ENCODE measurements around the gene SCN9A. TPM values are rescaled to one million over a fixed set of nuclear protein-coding genes. Genes with fewer than 3 reads are reported as not detected.
"Not testable (repeated sequence)": the region's sequence is repeated elsewhere in the genome, so short reads cannot be mapped to it uniquely, and the experiment has no call there.

Gene SCN9A
- total RNA-seq, 2 donors from 2014 or later, result 0.46 to 44.1 TPM

GRCh38 chr2:166361351-166362153, 14.2 kb downstream of the SCN9A start:
- Histone ChIP-seq H3K4me1 (replicated peaks) (no peaks in the 10 kb centered on the region), H3K27ac (no peak overlapping the region), H3K4me3 (no peak overlapping the region), H3K27me3 (replicated peaks; ENCODE audit: insufficient read depth) (no peaks in the 10 kb centered on the region), H3K36me3 (no peaks in the 10 kb centered on the region), H3K9me3 (no peaks in the 10 kb centered on the region)
- intact Hi-C loops (cut with DNase I), result no loop called here
- WGBS, result 72% methylated on average over 3 of the region's 3 CpGs
- TF ChIP-seq POLR2A (IDR thresholded peaks at IDR 0.05) (no peak), POLR2AphosphoS5 (IDR thresholded peaks at IDR 0.05) (no peak)
- TF ChIP-seq, protein P1, sequence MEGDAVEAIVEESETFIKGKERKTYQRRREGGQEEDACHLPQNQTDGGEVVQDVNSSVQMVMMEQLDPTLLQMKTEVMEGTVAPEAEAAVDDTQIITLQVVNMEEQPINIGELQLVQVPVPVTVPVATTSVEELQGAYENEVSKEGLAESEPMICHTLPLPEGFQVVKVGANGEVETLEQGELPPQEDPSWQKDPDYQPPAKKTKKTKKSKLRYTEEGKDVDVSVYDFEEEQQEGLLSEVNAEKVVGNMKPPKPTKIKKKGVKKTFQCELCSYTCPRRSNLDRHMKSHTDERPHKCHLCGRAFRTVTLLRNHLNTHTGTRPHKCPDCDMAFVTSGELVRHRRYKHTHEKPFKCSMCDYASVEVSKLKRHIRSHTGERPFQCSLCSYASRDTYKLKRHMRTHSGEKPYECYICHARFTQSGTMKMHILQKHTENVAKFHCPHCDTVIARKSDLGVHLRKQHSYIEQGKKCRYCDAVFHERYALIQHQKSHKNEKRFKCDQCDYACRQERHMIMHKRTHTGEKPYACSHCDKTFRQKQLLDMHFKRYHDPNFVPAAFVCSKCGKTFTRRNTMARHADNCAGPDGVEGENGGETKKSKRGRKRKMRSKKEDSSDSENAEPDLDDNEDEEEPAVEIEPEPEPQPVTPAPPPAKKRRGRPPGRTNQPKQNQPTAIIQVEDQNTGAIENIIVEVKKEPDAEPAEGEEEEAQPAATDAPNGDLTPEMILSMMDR (IDR thresholded peaks at IDR 0.05), result peak in 3 of 4 experiments; percentile 21 to 43 (median 33)
- no peak for DNase-seq (ENCODE audit: low spot score)

- H3K27me3 ChIP-seq (replicated peaks; ENCODE audit: insufficient read depth), result no peaks in the 10 kb centered on the region
- TF ChIP-seq, protein P1 (IDR thresholded peaks at IDR 0.05), result no peak
- no peak for TF ChIP-seq POLR2AphosphoS5 (IDR thresholded peaks at IDR 0.05)
- TF ChIP-seq POLR2A (IDR thresholded peaks at IDR 0.05), result no peak
- WGBS, result 65% methylated on average over 2 of the region's 2 CpGs
- intact Hi-C loops (cut with DNase I), result no loop called here
- H3K27ac ChIP-seq, result no peak overlapping the region
- H3K36me3 ChIP-seq, result no peaks in the 10 kb centered on the region
- DNase-seq (ENCODE audit: low spot score), result no peak
- no peaks in the 10 kb centered on the region for H3K4me1 ChIP-seq (replicated peaks)
- no peaks in the 10 kb centered on the region for H3K9me3 ChIP-seq
- no peak overlapping the region for H3K4me3 ChIP-seq
Measured at GRCh38 chr2:166360906-166361305, 14.8 kb downstream of the SCN9A start.

- intact Hi-C loops (cut with DNase I), result no loop called here
- no peak for DNase-seq (ENCODE audit: low spot score)
- H3K4me1 ChIP-seq (replicated peaks), result no peaks in the 10 kb centered on the region
Measured at GRCh38 chr2:166360426-166360825, 15.3 kb downstream of the SCN9A start.

DNA sequence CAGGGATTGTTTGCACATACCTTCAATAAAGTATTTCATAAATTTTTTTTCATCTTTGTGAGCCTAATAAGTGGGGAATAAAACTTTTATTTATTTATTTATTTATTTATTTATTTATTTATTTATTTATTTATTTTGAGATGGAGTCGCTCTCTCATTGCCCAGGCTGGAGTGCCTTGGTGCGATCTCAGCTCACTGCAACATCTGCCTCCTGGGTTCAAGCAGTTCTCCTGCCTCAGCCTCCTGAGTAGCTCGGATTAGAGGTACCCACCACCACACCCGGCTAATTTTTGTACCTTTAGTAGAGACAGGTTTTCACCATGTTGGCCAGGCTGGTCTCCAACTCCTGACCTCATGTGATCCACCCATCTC, 17.8 kb downstream of the SCN9A start:
- DNase-seq (ENCODE audit: low spot score); H3K36me3 ChIP-seq; H3K27me3 ChIP-seq (replicated peaks; ENCODE audit: insufficient read depth); H3K9me3 ChIP-seq; H3K4me3 ChIP-seq; intact Hi-C loops (cut with DNase I); H3K27ac ChIP-seq; H3K4me1 ChIP-seq (replicated peaks): not testable (repeated sequence)
- 94% methylated on average over 4 of the region's 4 CpGs for WGBS

More at GRCh38 chr2:166360426-166360825, 15.3 kb downstream of the SCN9A start:
- Histone ChIP-seq H3K27ac (no peak overlapping the region), H3K9me3 (no peaks in the 10 kb centered on the region), H3K27me3 (replicated peaks; ENCODE audit: insufficient read depth) (no peaks in the 10 kb centered on the region), H3K36me3 (no peaks in the 10 kb centered on the region), H3K4me3 (no peak overlapping the region)
- TF ChIP-seq, protein P1 (IDR thresholded peaks at IDR 0.05), result no peak
- TF ChIP-seq POLR2AphosphoS5 (IDR thresholded peaks at IDR 0.05) (no peak), POLR2A (IDR thresholded peaks at IDR 0.05) (no peak)

DNA sequence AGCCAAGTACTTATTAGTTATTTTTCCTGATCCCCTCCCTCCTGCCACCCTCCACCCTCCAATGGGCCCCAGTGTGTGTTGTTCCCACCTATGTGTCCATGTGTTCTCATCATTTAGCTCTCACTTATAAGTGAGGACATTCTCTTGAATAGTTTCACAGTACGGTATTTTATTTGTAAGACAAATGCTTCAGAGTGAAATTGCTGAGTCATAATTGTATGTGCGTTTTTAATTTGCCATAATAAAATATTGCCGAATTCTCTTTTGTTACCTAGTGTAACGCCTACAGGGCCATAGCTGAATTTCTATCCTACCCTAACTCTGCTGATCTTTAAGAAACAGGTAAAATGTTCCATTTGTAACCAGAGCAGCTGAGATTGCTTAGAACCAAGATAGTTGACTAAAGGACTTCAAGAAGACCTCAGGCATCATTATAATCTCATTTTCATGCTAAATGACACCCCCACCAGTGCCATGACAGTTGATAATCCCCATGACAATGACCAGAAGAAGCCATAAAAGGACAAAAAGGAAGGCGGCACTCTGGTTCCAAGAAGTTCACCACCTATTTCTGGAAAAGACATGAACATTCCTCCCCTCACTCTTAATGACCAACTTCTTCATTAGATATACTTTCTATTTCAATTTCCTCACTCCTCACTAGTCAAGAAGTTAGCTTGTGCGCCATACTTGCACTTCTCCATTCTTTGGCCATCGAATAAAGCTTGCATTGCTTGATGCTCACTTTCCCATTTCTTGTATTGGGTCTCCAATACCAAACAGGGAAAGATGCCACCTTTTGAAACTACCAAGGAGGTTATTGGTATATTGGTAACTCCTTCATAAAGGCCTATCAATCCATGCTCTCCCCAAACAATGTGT, 18.4 kb downstream of the SCN9A start:
- TF ChIP-seq, protein P1 (IDR thresholded peaks at IDR 0.05), result no peak
- no peak for TF ChIP-seq POLR2A (IDR thresholded peaks at IDR 0.05)
- no peak for TF ChIP-seq POLR2AphosphoS5 (IDR thresholded peaks at IDR 0.05)
- intact Hi-C loops (cut with DNase I), result no loop called here
- Histone ChIP-seq H3K27me3 (replicated peaks; ENCODE audit: insufficient read depth) (no peaks in the 10 kb centered on the region), H3K9me3 (no peaks in the 10 kb centered on the region), H3K4me3 (no peak overlapping the region), H3K36me3 (no peaks in the 10 kb centered on the region), H3K4me1 (replicated peaks) (no peaks in the 10 kb centered on the region), H3K27ac (no peak overlapping the region)
- 87% methylated on average over 7 of the region's 7 CpGs for WGBS
- no peak for DNase-seq (ENCODE audit: low spot score)
